NCI-H345 (cell line): Measurements from ENCODE around the gene CLIC3.

Experiments
- DNase-seq: peaks from one replicate; lab custom pipeline; 2025; lab: John Stamatoyannopoulos, UW

The CLIC3 gene

GRCh38 chr9:136964171-136964689, 32.1 kb downstream of the CLIC3 start:
- DNase-seq: no peak

- DNase-seq: no peak
These were observed 32.6 kb downstream of the CLIC3 start for GRCh38 chr9:136963751-136964150.

- DNase-seq: no peak
These were observed 33.0 kb downstream of the CLIC3 start for GRCh38 chr9:136963341-136963740.

- no peak for DNase-seq
These were observed 33.6 kb downstream of the CLIC3 start for GRCh38 chr9:136962701-136963248.

- DNase-seq: no peak
These were observed 34.2 kb downstream of the CLIC3 start for GRCh38 chr9:136962163-136962562.

DNA sequence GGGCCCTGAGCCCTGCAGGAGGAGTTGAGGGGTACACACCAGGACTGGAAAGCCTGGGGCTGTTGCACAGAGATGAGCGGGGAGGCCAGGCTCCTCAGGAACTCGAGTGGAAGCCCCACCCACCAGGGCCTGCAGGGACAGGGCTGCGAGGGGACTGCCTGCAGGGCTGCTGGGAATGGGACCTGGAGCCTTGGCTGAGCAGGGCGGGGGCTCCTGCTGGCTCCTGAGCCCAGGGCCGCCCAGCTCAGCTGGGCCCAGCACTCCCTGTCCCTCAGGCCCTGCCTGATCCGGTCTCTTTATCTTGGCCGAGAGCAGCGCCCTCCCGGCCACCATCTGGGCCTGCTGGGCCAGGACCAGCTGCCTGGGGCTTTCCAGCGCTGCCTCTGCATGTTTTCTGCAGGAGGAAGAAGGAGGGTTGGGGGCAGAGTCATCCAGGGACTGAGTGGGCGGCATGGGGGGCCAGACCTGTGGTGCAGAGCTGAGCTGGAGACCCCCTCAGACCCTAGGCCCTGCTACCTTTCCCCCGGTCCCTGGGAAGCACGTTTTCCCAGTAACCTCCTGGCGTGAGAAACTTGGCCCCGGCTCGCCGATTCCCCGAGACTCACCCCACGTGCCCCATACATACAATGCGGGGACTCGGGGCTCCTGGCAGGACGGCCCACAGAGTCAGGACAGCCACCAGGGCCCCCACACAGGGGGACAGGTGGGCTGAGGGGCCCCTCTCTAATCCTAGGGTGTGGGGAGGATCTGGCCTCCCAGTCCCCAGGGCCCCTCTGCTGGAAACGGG, 34.9 kb downstream of the CLIC3 start:
- DNase-seq: no peak

DNA sequence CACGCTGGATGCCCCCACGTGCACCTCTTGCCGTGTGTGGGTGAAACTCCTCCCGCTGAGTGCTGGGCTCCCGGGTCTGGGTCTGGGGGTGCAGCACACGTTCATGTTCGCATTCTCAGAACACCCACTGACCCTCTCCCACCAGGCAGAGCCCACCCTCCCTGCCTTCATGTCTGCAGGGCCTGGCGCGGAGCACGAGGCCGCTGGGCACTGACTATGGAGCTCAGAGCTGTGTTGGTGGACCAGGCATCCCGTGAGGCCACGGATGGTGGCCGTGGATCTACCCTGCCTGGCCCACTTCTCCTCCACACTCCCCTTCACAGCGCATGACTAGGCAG, 35.5 kb downstream of the CLIC3 start:
- no peak for DNase-seq

DNA sequence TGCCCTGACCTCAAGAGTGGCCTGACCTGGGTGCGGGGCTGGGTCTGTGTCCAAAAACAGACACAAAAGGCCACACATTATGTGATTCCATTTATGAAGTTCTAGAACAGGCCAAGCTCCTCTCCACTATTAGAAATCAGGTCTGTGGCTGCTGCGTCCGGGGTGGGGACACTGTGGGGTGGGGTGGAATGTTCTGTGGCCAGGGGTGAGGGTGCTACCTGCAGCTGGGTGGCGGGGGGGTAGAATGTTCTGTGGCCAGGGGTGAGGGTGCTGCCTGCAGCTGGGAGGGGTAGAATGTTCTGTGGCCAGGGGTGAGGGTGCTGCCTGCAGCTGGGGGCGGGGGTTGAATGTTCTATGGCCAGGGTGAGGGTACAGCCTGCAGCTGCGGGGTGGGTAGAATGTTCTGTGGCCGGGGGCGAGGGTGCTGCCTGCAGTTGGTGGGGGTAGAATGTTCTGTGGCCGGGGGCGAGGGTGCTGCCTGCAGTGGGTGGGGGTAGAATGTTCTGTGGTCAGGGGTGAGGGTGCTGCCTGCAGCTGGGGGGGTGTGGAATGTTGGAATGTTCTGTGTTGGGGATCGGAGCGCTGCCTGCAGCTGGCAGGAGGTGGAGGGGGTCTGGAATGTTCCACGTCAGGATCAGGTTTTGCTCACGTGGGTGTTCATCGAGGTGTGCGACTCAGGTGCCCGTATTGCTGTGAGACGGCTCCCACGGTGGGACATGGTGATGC, 36.0 kb downstream of the CLIC3 start:
- no peak for DNase-seq

DNA sequence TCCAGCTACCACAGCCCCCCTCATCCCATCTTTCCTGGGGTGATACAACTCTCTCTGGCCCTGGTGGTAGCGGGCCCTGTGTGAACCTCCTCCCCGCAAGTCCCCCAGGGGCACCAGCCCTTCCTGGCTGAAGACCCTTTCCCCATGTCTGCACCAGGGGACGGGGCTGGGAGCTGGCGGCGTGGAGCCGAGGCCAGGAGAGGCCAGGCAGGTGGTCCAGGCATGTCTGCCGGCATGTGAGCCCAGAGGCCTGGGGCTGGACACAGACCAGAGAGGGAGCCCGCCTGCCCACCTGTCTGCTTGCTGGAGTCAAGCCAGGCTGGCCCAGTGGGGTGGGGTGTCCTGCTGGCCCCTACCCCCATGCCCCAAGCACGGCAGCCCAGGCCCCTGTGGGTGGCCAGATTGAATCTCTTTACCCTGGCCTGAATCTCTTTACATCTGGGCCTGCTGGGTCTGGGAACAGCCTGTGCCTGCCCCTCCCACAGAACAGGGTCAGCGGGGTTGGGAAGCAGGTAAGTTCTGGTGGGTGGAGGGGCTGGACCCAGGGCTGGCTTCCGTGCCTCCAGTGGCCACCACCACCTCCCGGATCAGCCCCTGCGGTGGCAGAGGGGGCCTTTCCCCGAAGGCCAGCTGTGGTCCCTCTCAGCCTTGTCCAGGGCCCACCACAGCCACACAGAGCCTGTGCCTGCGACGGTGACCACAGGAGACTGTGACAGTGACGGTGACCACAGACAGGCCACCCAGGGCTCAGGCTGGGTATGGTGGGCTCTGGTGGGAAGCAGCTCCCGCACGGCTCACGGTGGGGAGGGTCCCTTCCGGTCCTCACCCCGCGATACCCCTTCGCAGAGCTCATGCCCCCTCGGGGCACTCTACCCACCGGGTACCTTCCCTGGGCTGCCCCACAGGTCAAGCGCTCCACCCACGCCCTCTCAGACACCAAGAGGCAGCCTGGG, 37.2 kb downstream of the CLIC3 start:
- DNase-seq: no peak

DNA sequence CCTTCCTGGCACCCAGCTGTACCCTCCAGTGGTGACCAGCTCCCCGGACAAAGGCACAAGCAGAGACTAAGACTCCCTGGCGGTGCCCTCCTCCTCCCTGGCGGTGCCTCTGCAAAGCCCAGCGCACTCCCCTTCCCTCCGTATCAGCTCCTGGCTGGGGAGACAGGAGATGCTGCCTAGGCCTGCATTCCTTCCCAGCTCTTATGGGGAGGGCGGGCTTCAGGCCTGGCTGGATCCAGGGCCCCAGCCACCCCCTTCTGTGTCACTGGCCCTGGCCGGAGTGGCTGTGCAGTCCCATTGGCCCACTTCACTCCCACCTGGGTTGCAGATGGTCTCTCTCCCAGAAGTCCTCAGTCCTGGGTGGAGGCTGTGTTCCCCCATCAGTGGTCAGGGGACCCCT, 37.9 kb downstream of the CLIC3 start:
- DNase-seq: no peak

DNA sequence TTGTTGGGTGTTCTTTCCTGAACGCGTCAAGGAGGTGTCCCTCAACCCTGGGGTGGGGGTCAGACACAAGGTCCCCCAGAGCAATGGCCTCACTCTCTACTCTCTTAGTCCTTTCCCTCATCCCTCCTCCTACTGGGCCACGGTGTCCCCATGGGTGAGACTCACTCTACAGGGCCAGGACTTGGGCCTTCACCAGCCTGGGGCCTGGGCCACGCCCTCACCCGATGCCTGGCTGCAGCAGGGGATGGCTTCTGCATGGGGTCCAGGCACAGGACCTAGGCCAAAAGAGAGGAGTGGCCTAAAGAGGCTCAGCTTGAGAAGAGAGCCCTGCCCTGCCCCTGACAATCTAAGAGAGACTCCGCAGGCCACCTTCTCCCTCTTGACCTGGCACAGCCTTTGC, 38.5 kb downstream of the CLIC3 start:
- no peak for DNase-seq

DNA sequence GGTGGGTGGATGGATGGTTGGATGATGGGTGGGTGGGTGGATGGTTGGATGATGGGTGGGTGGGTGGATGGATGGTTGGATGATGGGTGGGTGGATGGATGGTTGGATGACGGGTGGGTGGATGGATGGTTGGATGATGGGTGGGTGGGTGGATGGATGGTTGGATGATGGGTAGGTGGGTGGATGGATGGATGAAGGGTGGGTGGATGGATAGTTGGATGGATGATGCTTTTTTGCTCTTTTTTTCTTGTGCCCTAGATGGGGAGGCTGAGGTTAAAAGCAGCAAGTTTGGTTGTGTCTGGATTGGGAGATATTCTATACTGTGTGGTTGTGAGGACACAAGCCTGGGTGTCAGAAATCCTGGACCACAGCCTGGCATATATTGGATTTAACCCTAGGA, 38.9 kb downstream of the CLIC3 start:
- DNase-seq: no peak

GRCh38 chr9:136956604-136957003, 39.8 kb downstream of the CLIC3 start:
- DNase-seq: no peak

DNA sequence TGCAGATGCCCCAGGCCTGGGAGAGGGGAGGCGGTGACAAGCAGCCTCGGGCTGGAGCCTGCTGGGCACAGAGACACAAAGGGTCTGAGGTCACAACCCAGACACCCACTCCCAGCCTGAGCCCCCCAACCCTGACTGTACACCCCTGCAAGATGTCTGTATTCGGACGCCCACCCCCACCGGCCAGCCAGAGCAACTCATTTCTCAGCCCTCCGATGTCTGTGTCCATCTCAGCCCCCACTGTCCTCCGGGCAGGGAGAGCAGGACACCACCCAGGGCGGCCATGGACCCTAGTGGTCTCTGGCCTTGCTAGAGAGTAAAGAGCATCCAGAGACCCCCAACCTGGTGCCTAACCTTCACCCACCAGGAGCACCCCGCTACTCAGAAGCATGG, 40.4 kb downstream of the CLIC3 start:
- no peak for DNase-seq

DNA sequence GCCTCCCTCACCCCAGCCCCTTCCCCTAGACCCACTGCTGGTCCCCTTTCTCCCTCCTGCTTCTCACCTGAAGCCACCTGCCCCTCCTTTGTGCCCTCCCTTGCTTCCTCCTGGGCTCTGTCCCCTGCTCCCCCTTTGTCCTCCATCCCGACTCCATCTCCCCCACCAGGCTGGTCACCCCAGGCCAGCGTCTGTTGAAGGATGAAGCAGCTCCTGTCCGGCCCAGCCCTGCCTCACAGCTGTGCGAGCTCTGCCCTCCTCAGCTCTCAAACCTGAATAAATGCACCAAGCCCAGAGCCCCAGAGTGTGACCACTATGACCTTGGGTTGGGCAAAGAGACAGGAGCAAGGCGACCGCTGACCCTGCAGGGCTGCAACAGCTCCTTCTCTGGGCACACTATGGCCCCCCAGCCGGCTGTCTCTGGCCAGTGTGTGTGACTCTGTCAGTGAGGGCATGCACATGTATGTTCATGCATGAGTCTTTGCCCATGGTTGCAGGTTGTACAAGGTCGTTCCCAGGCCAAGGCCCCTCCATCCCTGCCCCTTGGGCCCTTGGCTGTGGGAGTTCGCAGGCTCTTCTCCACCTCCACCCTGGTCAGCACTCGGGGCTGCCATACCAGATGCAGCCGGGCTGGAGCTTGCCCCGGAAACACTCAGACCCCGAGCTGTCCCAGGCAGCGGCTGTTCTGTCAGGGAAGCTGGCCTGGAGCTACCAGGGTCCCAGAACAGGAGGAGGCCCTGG, 41.0 kb downstream of the CLIC3 start:
- DNase-seq: no peak

- DNase-seq: no peak
These were observed 41.9 kb downstream of the CLIC3 start for GRCh38 chr9:136954270-136955083.

DNA sequence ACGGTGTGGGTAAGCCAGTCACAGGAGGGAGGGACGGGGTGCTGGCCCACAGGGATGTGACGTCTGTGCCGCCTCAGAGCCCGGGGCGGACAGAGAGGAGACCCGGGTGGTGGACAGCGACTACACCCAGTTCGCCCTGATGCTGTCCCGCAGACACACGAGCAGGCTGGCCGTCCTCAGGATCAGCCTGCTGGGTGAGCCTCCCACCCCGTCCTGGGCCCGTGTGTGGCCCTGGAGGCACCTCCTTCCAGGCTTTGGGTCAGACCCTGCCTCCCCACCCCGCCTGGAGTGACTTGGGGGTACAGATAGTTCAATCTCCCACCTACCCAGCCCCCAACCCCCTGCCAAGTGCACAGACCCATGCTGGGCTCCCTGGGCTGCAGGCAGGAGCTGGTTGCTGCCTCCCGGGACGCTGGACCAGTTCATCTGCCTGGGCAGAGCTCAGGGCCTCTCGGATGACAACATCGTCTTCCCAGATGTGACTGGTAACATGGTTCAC, 42.5 kb downstream of the CLIC3 start:
- no peak for DNase-seq

GRCh38 chr9:136952876-136953770, 43.2 kb downstream of the CLIC3 start:
- no peak for DNase-seq

- no peak for DNase-seq
These were observed 44.0 kb downstream of the CLIC3 start for GRCh38 chr9:136952321-136952850.
